GM21737 (cell line): Measurements from ENCODE around the gene NTN3.

Experiments
- ATAC-seq: cut with Tn5 transposase; IDR thresholded peaks from one replicate; pipeline ENCODE4 v1.9.1; 2021; ENCODE audit warnings: mild to moderate bottlenecking, moderate library complexity; ENCODE audit not compliant: unreplicated experiment

Gene NTN3

GRCh38 chr16:2494616-2495015 is 23.5 kb downstream of the NTN3 start:
- ATAC-seq: no peak

- ATAC-seq: no peak
Observed at GRCh38 chr16:2495041-2495440, 23.9 kb downstream of the NTN3 start.

GRCh38 chr16:2496223-2497115 is 25.4 kb downstream of the NTN3 start:
- ATAC-seq: no peak

GRCh38 chr16:2497116-2497630 is 26.1 kb downstream of the NTN3 start:
- ATAC-seq: no peak

DNA sequence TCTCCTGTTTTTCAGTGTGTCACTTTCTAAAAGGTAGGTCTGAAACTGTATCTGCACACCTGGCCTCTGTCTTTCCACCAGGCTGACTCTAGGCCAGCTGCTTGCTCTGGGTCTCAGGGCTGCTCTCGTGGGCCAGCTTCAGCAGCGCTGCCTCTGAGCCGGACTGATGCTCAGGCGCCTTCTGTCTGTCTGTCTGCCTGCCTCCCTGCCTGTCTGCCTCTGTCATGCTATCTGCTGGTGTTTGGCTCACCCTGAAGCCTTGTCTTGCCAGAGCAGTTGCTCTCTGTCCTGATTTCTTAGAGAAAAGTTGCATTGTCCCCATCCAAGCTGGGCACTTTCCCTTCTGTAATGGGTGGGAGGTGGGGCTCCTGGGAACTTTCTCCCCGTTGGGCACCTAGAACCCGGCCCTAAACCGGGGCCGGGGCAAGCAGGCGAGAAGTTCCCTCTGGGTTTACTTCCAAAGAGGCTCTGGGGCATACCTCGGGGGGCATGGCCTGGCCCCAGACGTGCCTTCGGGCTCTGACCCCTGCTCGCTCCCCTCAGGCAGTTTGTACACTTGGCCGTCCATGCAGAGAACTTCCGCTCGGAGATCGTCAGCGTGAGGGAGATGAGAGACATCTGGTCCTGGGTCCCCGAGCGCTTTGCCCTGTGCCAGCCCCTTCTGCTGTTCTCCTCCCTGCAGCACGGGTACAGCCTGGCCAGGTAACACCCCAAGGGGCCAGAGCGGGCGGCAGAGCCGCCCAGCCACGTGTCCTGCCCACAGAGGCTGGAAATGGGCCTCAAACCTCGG is 26.8 kb downstream of the NTN3 start:
- ATAC-seq: no peak

- ATAC-seq: no peak
Observed at GRCh38 chr16:2498531-2499253, 27.6 kb downstream of the NTN3 start.

- no peak for ATAC-seq
Observed at GRCh38 chr16:2499454-2499853, 28.4 kb downstream of the NTN3 start.

DNA sequence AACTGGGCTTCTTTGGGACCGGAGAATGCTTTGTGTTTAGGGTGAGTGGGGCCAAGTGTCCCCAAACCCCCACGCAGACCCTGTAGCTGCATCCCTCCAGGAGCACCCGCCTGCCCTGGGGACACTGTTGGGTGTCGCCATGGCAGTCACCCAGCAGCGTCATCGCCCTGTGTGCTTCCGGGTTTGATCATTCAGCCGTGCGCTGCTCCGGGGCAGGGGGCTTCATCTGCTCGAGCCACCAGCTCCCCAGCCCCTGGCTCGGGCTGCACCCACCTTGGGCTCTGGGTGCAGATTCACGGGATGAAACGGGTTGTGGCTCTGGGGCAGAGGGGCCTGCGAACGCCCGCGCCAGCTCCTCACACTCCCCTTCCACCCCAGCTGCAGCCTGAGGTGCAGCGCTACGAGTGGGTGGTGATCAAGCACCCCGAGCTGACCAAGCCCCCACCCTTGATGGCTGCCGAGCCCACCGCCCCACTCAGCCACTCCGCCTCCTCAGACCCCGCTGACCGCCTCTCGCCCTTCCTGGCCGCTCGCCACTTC is 28.9 kb downstream of the NTN3 start:
- ATAC-seq: no peak

- ATAC-seq: no peak
Observed at GRCh38 chr16:2500430-2500917, 29.4 kb downstream of the NTN3 start.

DNA sequence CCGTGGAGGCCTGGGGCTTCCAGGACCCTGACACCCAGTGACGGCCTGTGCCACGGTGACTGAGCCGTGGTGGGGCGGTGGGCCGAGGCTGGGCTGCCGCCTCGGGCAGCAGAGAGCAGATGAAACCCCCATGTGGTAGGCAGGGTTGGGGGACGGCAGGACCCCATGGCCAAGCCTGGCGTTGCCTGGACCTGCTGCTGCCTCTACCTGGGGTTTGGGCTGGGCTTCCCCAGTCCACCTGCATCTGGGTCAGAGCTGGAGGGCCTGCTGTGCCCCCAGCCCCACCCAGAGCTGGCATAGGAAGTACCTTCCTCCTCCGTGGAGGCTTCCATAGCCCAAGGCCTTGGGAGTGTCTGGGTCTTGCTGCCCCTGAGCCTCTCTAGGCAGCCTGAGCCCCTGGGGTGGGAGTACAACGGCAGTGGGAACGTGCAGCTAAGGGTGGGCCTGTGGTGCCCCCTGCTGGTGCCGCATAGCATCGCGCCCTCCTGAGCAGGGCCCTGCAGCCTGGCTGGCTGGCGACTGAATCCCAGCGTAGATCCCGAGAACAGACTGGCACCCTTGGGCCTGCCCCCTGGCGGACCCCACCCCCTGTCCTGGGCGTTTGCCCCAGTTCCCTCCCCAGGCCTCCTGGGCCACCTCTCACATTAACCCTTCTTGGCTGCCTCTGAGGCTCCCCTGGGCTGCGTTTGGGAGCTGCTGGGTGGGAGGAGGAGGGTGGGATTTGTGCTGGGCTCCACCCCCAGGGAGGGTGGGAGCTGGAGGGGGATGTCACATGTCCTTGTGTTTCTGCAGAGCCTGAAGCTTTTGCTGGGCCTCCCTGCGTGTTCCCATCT is 30.0 kb downstream of the NTN3 start:
- ATAC-seq: peak; percentile 58

GRCh38 chr16:2501946-2502895 is 31.1 kb downstream of the NTN3 start:
- ATAC-seq: no peak

DNA sequence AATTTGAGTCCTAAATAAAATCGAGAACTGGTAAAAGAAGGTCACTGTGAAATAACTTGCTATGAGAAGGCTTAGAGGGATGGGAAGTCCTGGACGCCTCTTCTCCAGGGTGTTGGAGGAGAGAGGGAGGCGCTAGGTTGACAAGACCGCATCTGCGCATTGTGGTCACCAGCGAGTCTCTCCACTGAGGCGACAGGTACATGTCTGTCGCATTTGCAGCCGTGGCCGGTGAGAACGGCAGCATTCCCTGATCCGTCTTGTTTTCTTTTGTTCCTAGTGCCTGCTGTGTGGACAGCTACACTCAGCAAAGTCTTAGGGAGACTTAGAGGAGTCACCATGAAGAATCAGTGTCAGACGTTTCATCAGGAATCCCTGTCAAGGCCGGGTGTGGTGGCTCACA is 34.6 kb downstream of the NTN3 start:
- ATAC-seq: no peak

- peak; percentile 49 for ATAC-seq
Observed at GRCh38 chr16:2507052-2507659, 36.1 kb downstream of the NTN3 start.

- ATAC-seq: peak; percentile 22
Observed at GRCh38 chr16:2507665-2508064, 36.6 kb downstream of the NTN3 start.

GRCh38 chr16:2508722-2509400 is 37.8 kb downstream of the NTN3 start:
- ATAC-seq: no peak

- no peak for ATAC-seq
Observed at GRCh38 chr16:2511128-2511800, 40.2 kb downstream of the NTN3 start.
